ENCODE measurements around the gene MAP7D1.

MAP7D1 gene

GRCh38 chr1:36155408-36156328 lies at the start of gene MAP7D1:
Gene MAP7D1 (plus strand): TSS chr1:36156160. CDS start chr1:36156418, 258 bp downstream.
- in situ Hi-C loops (cut with HindIII; ENCODE audit: low pct_ligation_motif_present, low sequenced_read_pairs), result no loop called here
- Histone ChIP-seq H3K4me3 (ENCODE audit: low read depth, low read length) (peak within 1 kb of the TSS; percentile 97), H3K36me3 (replicated peaks) (peaks cover 27% of the 10 kb centered on the region), H3K27ac (peak within 1 kb of the TSS; percentile 95), H3K27me3 (replicated peaks) (no peaks in the 10 kb centered on the region)
- DNase-seq, result peak; percentile 72
- no peak for TF ChIP-seq CTCF (IDR thresholded peaks at IDR 0.05; ENCODE audit: low read depth, low read length, missing control alignments)

- no peak for TF ChIP-seq CTCF (IDR thresholded peaks at IDR 0.05; ENCODE audit: low read depth, low read length, missing control alignments)
- H3K36me3 ChIP-seq (replicated peaks), result no peaks in the 10 kb centered on the region
- H3K4me3 ChIP-seq (ENCODE audit: low read depth, low read length), result no peak overlapping the region
- no peaks in the 10 kb centered on the region for H3K27me3 ChIP-seq (replicated peaks)
- in situ Hi-C loops (cut with HindIII; ENCODE audit: low pct_ligation_motif_present, low sequenced_read_pairs), result no loop called here
- H3K27ac ChIP-seq, result no peak overlapping the region
- DNase-seq, result no peak
Observed at GRCh38 chr1:36106269-36106668, 49.7 kb upstream of the MAP7D1 start.

- Histone ChIP-seq H3K36me3 (replicated peaks) (no peaks in the 10 kb centered on the region), H3K27me3 (replicated peaks) (no peaks in the 10 kb centered on the region), H3K4me3 (ENCODE audit: low read depth, low read length) (no peak overlapping the region), H3K27ac (no peak overlapping the region)
- TF ChIP-seq CTCF (IDR thresholded peaks at IDR 0.05; ENCODE audit: low read depth, low read length, missing control alignments), result no peak
- in situ Hi-C loops (cut with HindIII; ENCODE audit: low pct_ligation_motif_present, low sequenced_read_pairs), result no loop called here
- DNase-seq, result no peak
Observed at GRCh38 chr1:36107394-36107793, 48.6 kb upstream of the MAP7D1 start.

- no peak overlapping the region for H3K4me3 ChIP-seq (ENCODE audit: low read depth, low read length)
- in situ Hi-C loops (cut with HindIII; ENCODE audit: low pct_ligation_motif_present, low sequenced_read_pairs), result no loop called here
Observed at GRCh38 chr1:36108314-36108713, 47.6 kb upstream of the MAP7D1 start.

GRCh38 chr1:36109041-36109679 lies 46.8 kb upstream of the MAP7D1 start:
- DNase-seq, result peak; percentile 85
- in situ Hi-C loops (cut with HindIII; ENCODE audit: low pct_ligation_motif_present, low sequenced_read_pairs), result no loop called here
- Histone ChIP-seq H3K36me3 (replicated peaks) (no peaks in the 10 kb centered on the region), H3K4me3 (ENCODE audit: low read depth, low read length) (no peak overlapping the region), H3K27me3 (replicated peaks) (no peaks in the 10 kb centered on the region), H3K27ac (peak overlapping the region; percentile 62)
- TF ChIP-seq CTCF (IDR thresholded peaks at IDR 0.05; ENCODE audit: low read depth, low read length, missing control alignments), result no peak

More at GRCh38 chr1:36108314-36108713, 47.6 kb upstream of the MAP7D1 start:
- Histone ChIP-seq H3K27me3 (replicated peaks) (no peaks in the 10 kb centered on the region), H3K27ac (peak overlapping the region; percentile 62), H3K36me3 (replicated peaks) (no peaks in the 10 kb centered on the region)
- no peak for TF ChIP-seq CTCF (IDR thresholded peaks at IDR 0.05; ENCODE audit: low read depth, low read length, missing control alignments)
- peak; percentile 67 for DNase-seq
